Measurements from ENCODE around the gene CASZ1. TPM values are rescaled to one million over a fixed set of nuclear protein-coding genes. Genes with fewer than 3 reads are reported as not detected.
A peak's percentile ranks its signal among the peaks of the same experiment; 100 is the strongest.

The CASZ1 gene
- total RNA-seq, 1 experiment from 2014 or later = 2.3 TPM

DNA sequence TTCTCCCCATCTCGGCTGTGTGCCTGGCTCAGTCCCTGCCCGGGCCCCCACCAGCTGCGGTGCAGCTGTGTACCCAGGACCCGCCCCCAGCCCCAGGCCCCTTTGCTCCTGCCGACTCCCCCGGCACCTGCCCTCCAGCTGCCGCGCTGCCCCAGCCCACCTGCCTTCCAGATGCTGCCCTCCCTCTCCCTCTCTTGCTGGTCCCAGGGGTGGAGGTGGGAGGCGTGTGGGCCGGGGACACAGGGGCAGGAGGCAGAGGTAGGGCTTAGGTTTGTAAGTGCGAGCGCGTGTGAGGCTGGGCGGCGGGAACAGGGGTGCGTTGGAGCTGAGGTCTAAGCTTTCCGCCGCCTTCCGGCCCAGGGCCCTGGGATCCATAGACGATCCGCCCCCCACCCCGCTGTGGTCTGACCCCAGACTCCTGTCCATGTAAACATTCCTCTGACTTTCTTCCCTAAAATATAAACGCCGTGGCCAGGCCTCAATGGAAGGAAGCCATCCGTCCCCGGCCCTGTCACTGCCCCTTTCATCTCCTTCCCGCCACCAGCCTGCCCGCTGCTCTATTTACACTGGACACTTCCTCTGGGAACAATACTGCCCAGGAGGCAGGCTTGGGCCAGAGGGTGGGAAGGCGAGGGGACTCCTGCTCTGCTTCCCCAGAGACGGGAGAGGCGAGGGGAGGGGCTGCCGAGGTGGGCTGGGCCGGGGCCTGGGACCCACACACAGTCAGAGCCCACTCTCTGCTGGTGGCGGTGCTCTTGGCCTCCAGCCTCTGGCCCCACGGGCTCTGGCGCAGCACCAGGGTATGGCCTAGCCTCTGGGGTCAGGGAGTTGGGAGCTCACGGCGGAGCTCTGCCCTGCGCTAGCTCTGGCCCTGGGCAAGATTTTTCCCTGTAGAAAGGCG lies 128.3 kb downstream of the CASZ1 start:
- H3K27me3 ChIP-seq = peaks cover 15% of the 10 kb centered on the region; the same call in 1 of the 2 replicates
- DNase-seq = peak; percentile 59 to 61
- no peak overlapping the region for H3K27ac ChIP-seq
- no peaks in the 10 kb centered on the region for H3K9me3 ChIP-seq (replicated peaks)
- H3K4me3 ChIP-seq = peak overlapping the region; percentile 12
- peaks cover 27% of the 10 kb centered on the region for H3K4me1 ChIP-seq
- no peaks in the 10 kb centered on the region for H3K36me3 ChIP-seq

DNA sequence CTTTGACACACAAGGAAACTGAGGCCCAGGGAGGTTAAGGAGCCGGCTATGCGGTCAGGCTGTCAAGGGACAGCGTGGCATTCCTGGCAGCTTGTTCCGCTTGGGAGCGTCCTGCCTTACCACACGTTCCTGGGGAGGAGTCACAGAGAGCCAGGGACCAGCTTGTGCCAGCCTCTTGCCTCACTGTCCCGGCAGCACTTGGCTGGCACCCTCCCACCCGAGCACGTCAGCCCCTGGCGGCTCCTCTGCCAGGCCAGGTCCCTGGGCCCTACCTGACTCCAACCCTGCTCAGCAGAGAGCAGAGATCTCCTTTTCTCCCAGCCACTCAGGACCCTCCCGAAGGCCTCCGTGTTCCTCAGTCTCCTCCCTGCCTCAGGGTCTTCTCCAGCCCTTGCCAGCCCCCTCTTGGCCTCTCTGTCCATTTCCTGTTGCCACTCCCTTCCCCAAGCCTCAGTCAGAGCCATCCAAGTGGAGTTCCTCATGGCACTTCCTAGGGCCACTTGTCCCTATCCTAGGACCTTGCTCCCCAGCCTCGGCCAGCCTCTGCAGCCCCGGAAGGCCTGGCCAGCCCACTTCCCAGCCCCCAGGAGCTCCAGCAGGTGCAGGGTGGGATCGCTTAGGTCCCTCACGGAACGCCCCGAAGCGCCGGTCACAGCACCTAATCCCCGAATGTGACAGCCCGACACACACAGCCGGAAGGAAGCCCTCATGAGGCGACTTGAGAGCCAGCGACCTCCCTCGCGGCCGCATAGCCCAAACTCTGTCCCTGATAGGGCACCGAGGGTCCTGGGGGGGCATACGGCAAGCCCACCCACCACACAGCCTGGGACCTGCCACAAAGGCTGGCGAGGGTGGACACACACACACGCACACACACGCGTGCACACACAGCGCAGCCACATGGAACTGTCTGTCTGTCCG lies 130.3 kb downstream of the CASZ1 start:
- H3K9me3 ChIP-seq (replicated peaks) = no peaks in the 10 kb centered on the region
- H3K27me3 ChIP-seq = peaks cover 10% of the 10 kb centered on the region; the same call in 1 of the 2 replicates
- no peaks in the 10 kb centered on the region for H3K36me3 ChIP-seq
- no peak for DNase-seq
- H3K4me3 ChIP-seq = no peak overlapping the region
- H3K4me1 ChIP-seq = peaks cover 34% of the 10 kb centered on the region
- H3K27ac ChIP-seq = no peak overlapping the region

DNA sequence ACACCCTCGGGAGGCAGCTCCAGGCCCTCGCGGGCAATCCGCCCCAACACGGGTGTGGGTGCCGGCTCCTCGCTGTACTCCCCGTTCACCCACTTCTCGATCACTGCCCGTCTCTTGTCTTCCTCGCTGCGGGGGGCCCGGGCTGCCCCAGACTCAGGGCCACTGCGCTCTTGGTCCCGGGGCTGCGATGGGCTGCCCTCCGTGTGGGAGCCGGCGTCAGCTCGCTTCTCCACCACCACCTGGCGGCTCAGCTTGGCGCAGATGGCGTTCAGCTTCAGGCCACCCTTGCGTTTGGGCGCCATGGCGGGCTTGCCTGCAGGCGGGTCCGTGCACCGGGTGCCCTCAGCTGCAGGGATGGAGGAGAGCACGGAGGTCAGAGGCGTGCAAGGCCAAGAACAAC lies 131.2 kb downstream of the CASZ1 start:
- Histone ChIP-seq H3K27ac (no peak overlapping the region), H3K36me3 (no peaks in the 10 kb centered on the region), H3K4me1 (peaks cover 34% of the 10 kb centered on the region), H3K27me3 (peaks cover 6% of the 10 kb centered on the region; the same call in 1 of the 2 replicates), H3K9me3 (replicated peaks) (no peaks in the 10 kb centered on the region), H3K4me3 (no peak overlapping the region)
- no peak for DNase-seq

DNA sequence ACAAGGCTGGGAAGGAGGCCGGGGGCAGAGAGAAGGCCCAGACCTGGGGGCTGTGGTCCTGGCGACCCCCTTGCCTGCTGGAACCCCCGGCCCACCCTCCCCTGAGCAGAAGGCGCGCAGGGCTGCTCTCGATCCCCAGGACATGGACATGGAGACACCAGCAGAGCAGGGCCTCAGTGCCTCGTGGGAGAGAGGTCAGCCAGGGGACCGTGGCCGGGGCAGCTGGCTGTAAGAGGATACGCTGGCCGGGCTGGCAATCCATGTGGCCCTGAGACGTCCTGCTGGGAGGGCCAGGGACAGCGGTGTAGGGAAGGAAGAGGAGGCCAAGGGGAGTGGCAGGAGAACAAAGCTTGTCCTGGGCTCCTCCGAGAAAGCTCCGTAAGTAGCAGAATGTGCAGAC lies 132.2 kb downstream of the CASZ1 start:
- H3K4me1 ChIP-seq = peaks cover 34% of the 10 kb centered on the region
- DNase-seq = peak; percentile 77 to 80
- H3K27ac ChIP-seq = peak overlapping the region; percentile 53
- peak overlapping the region; percentile 30 for H3K4me3 ChIP-seq
- H3K27me3 ChIP-seq = peaks cover 6% of the 10 kb centered on the region; the same call in 1 of the 2 replicates
- H3K36me3 ChIP-seq = no peaks in the 10 kb centered on the region
- H3K9me3 ChIP-seq (replicated peaks) = no peaks in the 10 kb centered on the region

DNA sequence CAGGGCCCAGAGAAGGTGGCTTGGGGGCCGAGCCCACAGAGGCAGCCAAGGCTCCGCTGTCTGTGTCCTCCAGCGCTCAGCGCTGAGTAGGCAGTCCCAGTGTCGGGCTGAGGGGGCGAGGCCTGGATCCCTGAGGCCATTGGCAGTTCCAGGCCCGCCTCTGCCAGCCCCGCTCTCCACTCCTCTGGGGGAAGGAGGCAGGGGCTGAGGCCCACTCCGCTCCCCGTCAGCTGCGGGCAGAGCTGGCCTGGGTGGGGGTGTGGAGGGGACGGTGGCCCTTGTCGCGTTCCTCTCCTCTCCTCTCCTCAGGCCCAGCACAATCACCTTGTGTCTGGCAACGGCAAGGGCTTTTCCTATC lies 132.8 kb downstream of the CASZ1 start:
- peak overlapping the region; percentile 30 for H3K4me3 ChIP-seq
- H3K9me3 ChIP-seq (replicated peaks) = no peaks in the 10 kb centered on the region
- H3K4me1 ChIP-seq = peaks cover 34% of the 10 kb centered on the region
- H3K27ac ChIP-seq = peak overlapping the region; percentile 53
- H3K27me3 ChIP-seq = peaks cover 6% of the 10 kb centered on the region; the same call in 1 of the 2 replicates
- H3K36me3 ChIP-seq = no peaks in the 10 kb centered on the region
- peak; percentile 88 to 92 for DNase-seq

DNA sequence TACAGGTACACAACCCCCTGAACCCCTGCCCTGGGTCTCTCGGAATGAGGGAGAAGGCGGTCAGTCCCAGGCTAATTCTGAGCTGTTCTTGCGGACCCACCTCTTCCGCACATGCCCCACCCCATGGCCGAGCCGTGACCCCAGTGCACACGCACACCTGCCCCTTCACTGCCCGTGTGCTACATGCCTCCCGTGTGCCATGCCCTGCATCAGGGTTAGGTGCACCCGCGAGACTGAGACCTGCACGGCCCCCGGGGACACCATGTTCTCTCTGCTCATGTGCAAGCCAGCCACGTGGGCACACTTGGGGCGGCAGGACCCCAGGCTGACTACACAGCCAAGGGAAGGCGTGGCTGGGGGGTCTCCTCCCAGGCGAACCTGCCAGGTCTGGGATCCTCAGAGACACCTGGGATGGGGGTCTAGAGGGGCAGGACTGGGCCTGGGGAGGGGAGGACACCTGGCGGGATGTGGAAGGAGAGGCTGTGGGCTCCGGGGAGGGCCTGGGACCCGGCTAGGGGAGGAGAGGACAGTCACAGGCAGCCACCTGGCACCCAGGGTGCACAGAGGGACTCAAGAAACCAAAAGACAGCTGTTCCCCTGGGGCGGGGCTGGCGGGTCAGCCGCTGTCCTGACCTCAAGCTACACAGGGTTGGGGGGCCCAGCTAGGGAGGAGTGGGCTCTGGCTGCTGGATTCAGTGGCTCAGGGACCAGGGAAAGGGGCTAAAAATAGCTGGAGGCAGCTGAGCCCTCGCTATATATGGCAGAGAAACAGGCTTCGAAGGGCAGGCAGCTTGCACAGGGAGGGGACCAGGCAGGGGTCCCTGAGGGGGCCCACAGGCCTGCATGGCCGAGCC lies 133.4 kb downstream of the CASZ1 start:
- DNase-seq = peak; percentile 81 to 84
- Histone ChIP-seq H3K36me3 (no peaks in the 10 kb centered on the region), H3K9me3 (replicated peaks) (no peaks in the 10 kb centered on the region), H3K4me1 (peaks cover 29% of the 10 kb centered on the region), H3K4me3 (peak overlapping the region; percentile 30), H3K27ac (peak overlapping the region; percentile 53), H3K27me3 (0 out of 2 replicates have a peak, but pooled peaks cover 6% of the 10 kb centered on the region)

DNA sequence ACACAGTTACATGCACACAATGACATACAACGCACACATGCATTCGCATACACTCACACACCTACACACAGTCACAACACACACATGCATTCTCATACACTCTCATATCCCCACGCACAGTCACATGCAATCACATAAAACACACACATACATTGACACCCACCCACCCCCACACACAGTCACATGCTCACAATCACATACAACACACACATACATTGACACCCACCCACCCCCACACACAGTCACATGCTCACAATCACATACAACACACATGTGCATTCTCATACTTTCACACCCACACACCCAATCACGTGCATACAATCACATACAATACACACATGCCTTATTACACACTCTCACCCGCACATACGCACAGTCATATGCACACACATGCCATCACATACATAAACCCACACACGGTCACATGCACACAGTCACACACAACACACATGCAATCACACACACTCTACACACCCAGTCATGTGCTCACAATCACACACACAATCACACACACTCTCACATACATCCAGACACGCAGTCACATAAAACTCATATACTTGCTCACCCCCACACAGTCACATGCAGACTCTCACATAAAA lies 134.3 kb downstream of the CASZ1 start:
- Histone ChIP-seq H3K9me3 (replicated peaks) (no peaks in the 10 kb centered on the region), H3K4me3 (no peak overlapping the region), H3K27me3 (0 out of 2 replicates have a peak, but pooled peaks cover 3% of the 10 kb centered on the region), H3K27ac (no peak overlapping the region), H3K4me1 (peaks cover 22% of the 10 kb centered on the region), H3K36me3 (no peaks in the 10 kb centered on the region)
- DNase-seq = no peak

DNA sequence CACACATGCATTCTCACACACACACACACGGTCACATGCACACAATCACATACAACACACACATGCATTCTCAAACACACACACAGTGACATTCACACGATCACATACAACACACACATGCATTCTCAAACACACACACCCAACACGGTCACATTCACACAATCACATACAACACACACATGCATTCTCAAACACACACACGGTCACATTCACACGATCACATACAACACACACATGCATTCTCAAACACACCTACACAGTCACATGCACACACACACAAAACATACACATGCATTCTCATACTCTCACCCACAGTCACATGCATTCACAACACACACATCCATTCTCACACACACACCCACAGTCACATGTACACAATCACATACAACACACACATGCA lies 135.0 kb downstream of the CASZ1 start:
- Histone ChIP-seq H3K27me3 (no peaks in the 10 kb centered on the region), H3K4me1 (peaks cover 22% of the 10 kb centered on the region), H3K9me3 (replicated peaks) (no peaks in the 10 kb centered on the region), H3K36me3 (no peaks in the 10 kb centered on the region), H3K4me3 (no peak overlapping the region), H3K27ac (no peak overlapping the region)
- DNase-seq = no peak

DNA sequence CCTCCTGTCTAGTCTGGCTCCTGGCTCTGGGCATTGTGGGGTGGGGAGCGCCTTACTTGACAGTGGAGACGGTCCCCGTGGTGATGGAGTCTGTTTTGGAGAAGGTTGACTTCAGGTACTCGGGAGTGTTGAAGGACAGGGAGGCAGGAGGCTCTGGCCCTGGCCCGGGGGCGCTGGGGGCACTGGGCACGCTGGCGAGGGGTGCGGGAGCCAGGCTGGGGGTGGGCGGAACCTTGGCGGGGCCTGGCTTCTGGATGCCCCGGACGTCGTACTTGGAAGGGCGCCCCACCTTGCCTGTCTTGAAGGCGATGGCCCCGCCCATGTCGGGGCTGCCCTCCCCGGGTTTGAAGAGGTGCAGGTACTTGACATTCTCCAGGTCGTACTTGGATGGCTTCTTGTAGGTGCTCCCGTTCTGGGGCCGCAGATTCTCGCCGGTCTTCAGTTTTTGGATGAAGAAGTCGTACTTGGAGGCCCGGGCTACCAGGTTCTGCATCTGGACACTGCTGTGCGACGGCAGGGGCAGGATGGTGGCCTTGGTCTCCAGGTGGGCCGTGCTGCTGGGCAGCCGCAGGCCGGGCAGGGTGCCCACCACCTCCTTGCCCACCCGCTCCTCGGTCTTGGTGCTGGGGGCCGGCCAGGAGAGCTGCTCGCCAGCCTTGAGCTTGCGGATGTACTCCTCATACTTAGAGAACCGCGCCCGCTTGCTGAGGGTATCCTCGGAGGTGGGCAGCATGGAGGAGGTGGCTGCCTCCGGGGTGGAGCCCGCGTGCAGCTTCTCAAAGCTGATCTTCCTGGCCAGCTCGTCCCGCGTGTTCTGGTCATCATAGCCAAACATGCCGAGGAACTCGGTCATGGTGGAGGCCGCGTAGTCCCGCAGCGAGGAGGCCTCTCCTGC lies 136.6 kb downstream of the CASZ1 start:
- Histone ChIP-seq H3K36me3 (no peaks in the 10 kb centered on the region), H3K9me3 (replicated peaks) (no peaks in the 10 kb centered on the region), H3K27ac (no peak overlapping the region), H3K4me3 (no peak overlapping the region), H3K27me3 (no peaks in the 10 kb centered on the region), H3K4me1 (peaks cover 22% of the 10 kb centered on the region)
- no peak for DNase-seq

DNA sequence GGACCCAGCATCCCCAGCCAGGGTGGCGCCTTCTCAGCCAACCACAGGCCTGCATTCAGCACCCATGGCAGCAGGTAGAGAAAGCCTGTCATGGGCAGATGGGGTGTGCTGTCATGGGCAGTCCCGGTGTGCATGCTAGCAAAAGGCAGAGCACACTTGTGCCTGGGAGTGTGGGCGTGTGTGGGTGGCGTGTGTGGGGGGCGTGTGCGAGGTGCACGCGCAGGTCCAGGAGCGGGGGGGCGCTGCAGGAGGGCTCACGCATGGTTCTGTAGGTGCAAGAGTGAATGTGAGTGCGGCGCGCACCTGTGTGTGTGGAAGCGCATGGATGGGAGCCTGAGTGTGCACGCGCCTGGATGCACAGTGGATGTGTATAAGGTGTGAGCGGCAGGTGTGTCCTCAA lies 137.2 kb downstream of the CASZ1 start:
- no peaks in the 10 kb centered on the region for H3K36me3 ChIP-seq
- no peak overlapping the region for H3K27ac ChIP-seq
- H3K9me3 ChIP-seq (replicated peaks) = no peaks in the 10 kb centered on the region
- peaks cover 19% of the 10 kb centered on the region for H3K4me1 ChIP-seq
- no peak overlapping the region for H3K4me3 ChIP-seq
- DNase-seq = no peak
- no peaks in the 10 kb centered on the region for H3K27me3 ChIP-seq

DNA sequence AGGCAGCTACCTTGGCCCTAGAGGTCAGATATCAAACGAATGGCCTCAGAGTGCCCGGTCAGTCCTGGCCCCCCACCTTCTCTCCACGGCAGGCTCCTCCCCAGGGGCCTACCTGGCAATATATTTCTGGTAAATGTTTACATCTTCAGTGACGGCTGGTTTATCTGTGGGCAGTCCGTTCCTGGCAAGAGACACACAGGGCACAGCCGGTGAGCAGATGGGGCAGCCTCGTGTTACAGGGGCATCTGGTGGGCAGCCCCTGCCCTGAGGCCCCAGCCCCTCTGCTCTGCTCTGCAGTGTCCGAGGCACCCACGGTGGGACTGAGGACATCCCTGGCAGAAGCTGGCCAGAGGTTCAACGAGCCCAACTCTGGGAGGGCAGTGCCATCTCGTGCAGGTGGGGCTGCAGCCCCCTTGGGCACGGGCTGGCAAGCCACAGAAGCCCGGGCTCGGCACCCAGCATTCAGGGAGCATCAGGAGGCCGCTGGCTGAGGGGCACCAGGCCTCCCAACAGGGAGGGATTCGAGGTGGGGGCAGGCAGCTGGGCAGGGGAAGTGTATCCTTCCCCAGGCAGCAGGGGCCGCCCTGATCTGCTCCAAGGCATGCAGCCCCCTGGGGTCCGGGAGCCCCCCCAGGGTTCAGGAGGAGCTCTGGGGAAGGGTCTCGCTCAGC lies 137.9 kb downstream of the CASZ1 start:
- Histone ChIP-seq H3K9me3 (replicated peaks) (no peaks in the 10 kb centered on the region), H3K36me3 (no peaks in the 10 kb centered on the region), H3K4me3 (no peak overlapping the region), H3K27ac (no peak overlapping the region), H3K4me1 (peaks cover 12% of the 10 kb centered on the region), H3K27me3 (no peaks in the 10 kb centered on the region)
- no peak for DNase-seq

DNA sequence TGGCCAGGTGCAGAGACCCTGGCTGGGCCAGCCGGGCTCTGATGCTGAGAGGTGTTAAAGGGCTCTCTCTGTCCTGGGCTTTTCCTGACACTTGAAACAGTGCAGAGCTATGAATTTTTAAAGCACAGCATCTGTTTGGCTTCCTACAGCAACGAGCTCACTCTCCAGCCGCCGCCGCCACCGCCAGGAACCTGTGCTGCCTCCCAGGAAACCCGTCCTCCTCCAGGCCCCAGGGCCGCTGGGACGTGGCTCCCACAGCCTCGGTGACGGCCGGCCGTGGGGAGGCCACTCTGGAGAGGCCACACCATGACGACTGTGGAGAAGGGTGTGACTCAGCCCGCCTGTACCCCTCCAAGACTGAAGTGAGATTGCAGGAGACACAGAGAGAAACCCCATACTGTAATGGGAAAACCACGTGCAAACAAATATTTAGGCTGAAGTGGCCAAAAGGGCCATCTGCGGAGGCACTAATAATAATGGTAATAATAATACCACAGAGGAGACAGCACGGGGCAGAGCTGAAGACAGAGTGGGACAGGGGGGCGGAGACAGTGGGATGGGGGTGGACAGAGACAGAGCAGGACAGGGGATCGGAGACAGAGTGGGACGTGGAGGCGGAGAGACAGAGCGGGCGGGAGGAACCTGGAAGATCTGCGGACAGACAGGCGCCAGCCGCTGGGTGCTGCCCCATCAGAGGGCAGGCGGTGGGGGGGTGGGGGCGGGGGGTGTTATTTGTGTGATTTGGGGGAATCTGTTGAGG lies 139.2 kb downstream of the CASZ1 start:
- Histone ChIP-seq H3K9me3 (replicated peaks) (no peaks in the 10 kb centered on the region), H3K27ac (no peak overlapping the region), H3K27me3 (no peaks in the 10 kb centered on the region), H3K36me3 (no peaks in the 10 kb centered on the region), H3K4me3 (no peak overlapping the region), H3K4me1 (no peaks in the 10 kb centered on the region; the same call in 1 of the 2 replicates)
- DNase-seq = peak; percentile 31 to 36

Measured in SJCRH30 (cell line).